Measurements from ENCODE around the gene RTN4RL1.

The RTN4RL1 gene

GRCh38 chr17:1977583-1978395 is 47.3 kb downstream of the RTN4RL1 start:
- DNase-seq (ENCODE audit: low read depth), result no peak

GRCh38 chr17:1976683-1977064 is 48.5 kb downstream of the RTN4RL1 start:
- no peak for DNase-seq (ENCODE audit: low read depth)

GRCh38 chr17:1976000-1976682 is 49.0 kb downstream of the RTN4RL1 start:
- no peak for DNase-seq (ENCODE audit: low read depth)

GRCh38 chr17:1975573-1975972 is 49.6 kb downstream of the RTN4RL1 start:
- DNase-seq (ENCODE audit: low read depth), result no peak

- DNase-seq (ENCODE audit: low read depth), result no peak
Observed at GRCh38 chr17:1972487-1973160, 52.5 kb downstream of the RTN4RL1 start.

GRCh38 chr17:1970843-1971384 is 54.2 kb downstream of the RTN4RL1 start:
- DNase-seq (ENCODE audit: low read depth), result no peak

GRCh38 chr17:1969712-1970111 is 55.4 kb downstream of the RTN4RL1 start:
- DNase-seq (ENCODE audit: low read depth), result no peak

GRCh38 chr17:1967213-1967612 is 57.9 kb downstream of the RTN4RL1 start:
- no peak for DNase-seq (ENCODE audit: low read depth)

- DNase-seq (ENCODE audit: low read depth), result no peak
Observed at GRCh38 chr17:1966274-1967086, 58.7 kb downstream of the RTN4RL1 start.

GRCh38 chr17:1965556-1966273 is 59.4 kb downstream of the RTN4RL1 start:
- no peak for DNase-seq (ENCODE audit: low read depth)

- no peak for DNase-seq (ENCODE audit: low read depth)
Observed at GRCh38 chr17:1963250-1963649, 61.9 kb downstream of the RTN4RL1 start.

- no peak for DNase-seq (ENCODE audit: low read depth)
Observed at GRCh38 chr17:1961189-1961588, 63.9 kb downstream of the RTN4RL1 start.

GRCh38 chr17:1960545-1960912 is 64.6 kb downstream of the RTN4RL1 start:
- no peak for DNase-seq (ENCODE audit: low read depth)

GRCh38 chr17:1959871-1960544 is 65.1 kb downstream of the RTN4RL1 start:
- DNase-seq (ENCODE audit: low read depth), result no peak

- no peak for DNase-seq (ENCODE audit: low read depth)
Observed at GRCh38 chr17:1958134-1958881, 66.8 kb downstream of the RTN4RL1 start.

GRCh38 chr17:1957037-1957436 is 68.1 kb downstream of the RTN4RL1 start:
- DNase-seq (ENCODE audit: low read depth), result no peak

- DNase-seq (ENCODE audit: low read depth), result no peak
Observed at GRCh38 chr17:1956134-1956533, 69.0 kb downstream of the RTN4RL1 start.

- DNase-seq (ENCODE audit: low read depth), result no peak
Observed at GRCh38 chr17:1953831-1954230, 71.3 kb downstream of the RTN4RL1 start.

GRCh38 chr17:1951920-1952319 is 73.2 kb downstream of the RTN4RL1 start:
- no peak for DNase-seq (ENCODE audit: low read depth)

GRCh38 chr17:1949754-1950153 is 75.4 kb downstream of the RTN4RL1 start:
- DNase-seq (ENCODE audit: low read depth), result no peak
